ENCODE data around the gene SLC2A11.
A peak's percentile ranks its signal among the peaks of the same experiment; 100 is the strongest.

The SLC2A11 gene

GRCh38 chr22:23915290-23915689 is 57.6 kb downstream of the SLC2A11 start:
- TF ChIP-seq FOXM1 (IDR thresholded peaks at IDR 0.05; ENCODE audit: borderline replicate concordance, low read depth) = no peak
- TF ChIP-seq CREB1 (IDR thresholded peaks at IDR 0.05; ENCODE audit: low read depth) = no peak
- TF ChIP-seq CEBPB (IDR thresholded peaks at IDR 0.05) = no peak
- TF ChIP-seq TCF12 (IDR thresholded peaks at IDR 0.05; ENCODE audit: low read depth) = no peak
- no peak for TF ChIP-seq RAD21 (IDR thresholded peaks at IDR 0.05; ENCODE audit: low read depth)
- TF ChIP-seq YY1 (IDR thresholded peaks at IDR 0.05; ENCODE audit: low read depth) = no peak
- no peak for TF ChIP-seq TEAD4 (IDR thresholded peaks at IDR 0.05)
- TF ChIP-seq TAF1 (IDR thresholded peaks at IDR 0.05; ENCODE audit: low read depth) = no peak
- TF ChIP-seq, protein P1, sequence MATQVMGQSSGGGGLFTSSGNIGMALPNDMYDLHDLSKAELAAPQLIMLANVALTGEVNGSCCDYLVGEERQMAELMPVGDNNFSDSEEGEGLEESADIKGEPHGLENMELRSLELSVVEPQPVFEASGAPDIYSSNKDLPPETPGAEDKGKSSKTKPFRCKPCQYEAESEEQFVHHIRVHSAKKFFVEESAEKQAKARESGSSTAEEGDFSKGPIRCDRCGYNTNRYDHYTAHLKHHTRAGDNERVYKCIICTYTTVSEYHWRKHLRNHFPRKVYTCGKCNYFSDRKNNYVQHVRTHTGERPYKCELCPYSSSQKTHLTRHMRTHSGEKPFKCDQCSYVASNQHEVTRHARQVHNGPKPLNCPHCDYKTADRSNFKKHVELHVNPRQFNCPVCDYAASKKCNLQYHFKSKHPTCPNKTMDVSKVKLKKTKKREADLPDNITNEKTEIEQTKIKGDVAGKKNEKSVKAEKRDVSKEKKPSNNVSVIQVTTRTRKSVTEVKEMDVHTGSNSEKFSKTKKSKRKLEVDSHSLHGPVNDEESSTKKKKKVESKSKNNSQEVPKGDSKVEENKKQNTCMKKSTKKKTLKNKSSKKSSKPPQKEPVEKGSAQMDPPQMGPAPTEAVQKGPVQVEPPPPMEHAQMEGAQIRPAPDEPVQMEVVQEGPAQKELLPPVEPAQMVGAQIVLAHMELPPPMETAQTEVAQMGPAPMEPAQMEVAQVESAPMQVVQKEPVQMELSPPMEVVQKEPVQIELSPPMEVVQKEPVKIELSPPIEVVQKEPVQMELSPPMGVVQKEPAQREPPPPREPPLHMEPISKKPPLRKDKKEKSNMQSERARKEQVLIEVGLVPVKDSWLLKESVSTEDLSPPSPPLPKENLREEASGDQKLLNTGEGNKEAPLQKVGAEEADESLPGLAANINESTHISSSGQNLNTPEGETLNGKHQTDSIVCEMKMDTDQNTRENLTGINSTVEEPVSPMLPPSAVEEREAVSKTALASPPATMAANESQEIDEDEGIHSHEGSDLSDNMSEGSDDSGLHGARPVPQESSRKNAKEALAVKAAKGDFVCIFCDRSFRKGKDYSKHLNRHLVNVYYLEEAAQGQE (IDR thresholded peaks at IDR 0.05; ENCODE audit: low read depth) = no peak
- TF ChIP-seq, protein P2, sequence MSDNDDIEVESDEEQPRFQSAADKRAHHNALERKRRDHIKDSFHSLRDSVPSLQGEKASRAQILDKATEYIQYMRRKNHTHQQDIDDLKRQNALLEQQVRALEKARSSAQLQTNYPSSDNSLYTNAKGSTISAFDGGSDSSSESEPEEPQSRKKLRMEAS (IDR thresholded peaks at IDR 0.05) = no peak

DNA sequence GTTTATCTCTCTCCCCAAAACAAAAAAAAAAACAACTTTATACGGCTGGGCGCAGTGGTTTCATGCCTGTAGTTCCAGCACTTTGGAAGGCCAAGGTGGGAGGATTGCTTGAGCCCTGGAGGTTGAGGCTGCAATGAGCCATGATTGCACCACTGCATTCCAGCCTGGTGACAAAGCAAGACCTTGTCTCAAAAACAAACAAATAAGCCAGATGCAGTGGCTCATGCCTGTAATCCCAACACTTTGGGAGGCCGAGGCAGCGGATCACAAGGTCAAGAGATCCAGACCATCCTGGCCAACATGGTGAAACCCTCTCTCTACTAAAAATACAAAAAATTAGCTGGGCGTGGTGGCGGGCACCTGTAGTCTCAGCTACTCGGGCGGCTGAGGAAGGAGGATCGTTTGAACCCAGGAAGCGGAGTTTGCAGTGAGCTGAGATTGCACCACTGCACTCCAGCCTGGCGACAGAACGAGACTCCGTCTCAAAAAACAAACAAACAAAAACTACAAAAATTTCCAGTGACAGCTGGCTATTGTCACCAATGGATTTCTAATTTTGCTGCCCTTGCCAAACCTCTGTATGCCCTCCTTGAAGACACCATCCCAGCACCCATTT is 64.0 kb downstream of the SLC2A11 start:
- TF ChIP-seq CEBPB (IDR thresholded peaks at IDR 0.05) (peak; percentile 56; the same call in 1 of the 2 replicates), TEAD4 (IDR thresholded peaks at IDR 0.05) (peak; percentile 50)

GRCh38 chr22:23922921-23923320 is 65.2 kb downstream of the SLC2A11 start:
- TF ChIP-seq, protein P1 (IDR thresholded peaks at IDR 0.05; ENCODE audit: low read depth) = no peak
- TF ChIP-seq YY1 (IDR thresholded peaks at IDR 0.05; ENCODE audit: low read depth) (no peak), NFIC (IDR thresholded peaks at IDR 0.05) (no peak), EP300 (IDR thresholded peaks at IDR 0.05; ENCODE audit: borderline replicate concordance) (no peak), USF1 (IDR thresholded peaks at IDR 0.05) (no peak), CEBPB (IDR thresholded peaks at IDR 0.05) (no peak), FOXM1 (IDR thresholded peaks at IDR 0.05; ENCODE audit: borderline replicate concordance, low read depth) (no peak), TAF1 (IDR thresholded peaks at IDR 0.05; ENCODE audit: low read depth) (no peak), ZBTB7A (IDR thresholded peaks at IDR 0.05; ENCODE audit: low read depth) (no peak), RAD21 (IDR thresholded peaks at IDR 0.05; ENCODE audit: low read depth) (no peak), TCF12 (IDR thresholded peaks at IDR 0.05; ENCODE audit: low read depth) (no peak), EGR1 (IDR thresholded peaks at IDR 0.05) (no peak), TEAD4 (IDR thresholded peaks at IDR 0.05) (no peak), CREB1 (IDR thresholded peaks at IDR 0.05; ENCODE audit: low read depth) (no peak)
- TF ChIP-seq, protein P2 (IDR thresholded peaks at IDR 0.05) = no peak

GRCh38 chr22:23925020-23925606 is 67.4 kb downstream of the SLC2A11 start:
- TF ChIP-seq, protein P2 (IDR thresholded peaks at IDR 0.05) = no peak
- no peak for TF ChIP-seq USF1 (IDR thresholded peaks at IDR 0.05)
- TF ChIP-seq TCF12 (IDR thresholded peaks at IDR 0.05; ENCODE audit: low read depth) = 0 out of 2 replicates have a peak, but pooled peaks have one; percentile 18

GRCh38 chr22:23926561-23926960 is 68.9 kb downstream of the SLC2A11 start:
- TF ChIP-seq TEAD4 (IDR thresholded peaks at IDR 0.05) (no peak), TCF12 (IDR thresholded peaks at IDR 0.05; ENCODE audit: low read depth) (no peak), USF1 (IDR thresholded peaks at IDR 0.05) (no peak), RAD21 (IDR thresholded peaks at IDR 0.05; ENCODE audit: low read depth) (no peak), EP300 (IDR thresholded peaks at IDR 0.05; ENCODE audit: borderline replicate concordance) (no peak), EGR1 (IDR thresholded peaks at IDR 0.05) (no peak), NFIC (IDR thresholded peaks at IDR 0.05) (no peak), TAF1 (IDR thresholded peaks at IDR 0.05; ENCODE audit: low read depth) (no peak), CEBPB (IDR thresholded peaks at IDR 0.05) (no peak), YY1 (IDR thresholded peaks at IDR 0.05; ENCODE audit: low read depth) (no peak), FOXM1 (IDR thresholded peaks at IDR 0.05; ENCODE audit: borderline replicate concordance, low read depth) (no peak), CREB1 (IDR thresholded peaks at IDR 0.05; ENCODE audit: low read depth) (no peak), ZBTB7A (IDR thresholded peaks at IDR 0.05; ENCODE audit: low read depth) (no peak)
- TF ChIP-seq, protein P1 (IDR thresholded peaks at IDR 0.05; ENCODE audit: low read depth) = no peak
- TF ChIP-seq, protein P2 (IDR thresholded peaks at IDR 0.05) = no peak

Data from Ishikawa (cell line).